ENCODE measurements around the gene NRIP3.

GRCh38 chr11:8963569-8964323, 40.1 kb downstream of the NRIP3 start:
- TF ChIP-seq CTCF (IDR thresholded peaks at IDR 0.05; ENCODE audit: borderline replicate concordance, extremely low read depth, low read length, poor library complexity, severe bottlenecking) (no peak), EZH2 (IDR thresholded peaks at IDR 0.05; ENCODE audit: borderline replicate concordance, low read depth, low read length, severe bottlenecking) (no peak)
